Peyer's patch (tissue), 4 donors: ENCODE results near the gene ETFA. TPM values are rescaled to one million over a fixed set of nuclear protein-coding genes. Genes with fewer than 3 reads are reported as not detected.

Experiments
- DNase-seq, 3 donors: peaks; one replicate each; pipeline ENCODE4 v3.0.0-alpha.2; 2017 to 2019
- H3K27ac ChIP-seq, 4 donors: fragments of 200-600 bp; sonication (generic); one replicate each; pipeline ENCODE4 v1.5.1; 2016 to 2019
- H3K27me3 ChIP-seq, 2 donors: fragments of 200-600 bp; sonication (generic); one replicate each; pipeline ENCODE4 v1.5.1; 2019
- H3K36me3 ChIP-seq, 3 donors: fragments of 200-600 bp; sonication (generic); one replicate each; pipeline ENCODE4 v1.5.1; 2016 to 2019
- H3K4me1 ChIP-seq, 4 donors: fragments of 200-600 bp; sonication (generic); one replicate each; pipeline ENCODE4 v1.5.1; 2016 to 2019
- H3K4me3 ChIP-seq, 4 donors: fragments of 200-600 bp; sonication (generic); 1 replicate in 3 of 4; 2 replicates in 1 of 4; pipeline ENCODE4 v1.5.1; 2016 to 2019; ENCODE audit warnings: mild to moderate bottlenecking in 1 of 4
- H3K9me3 ChIP-seq, 4 donors: fragments of 200-600 bp; sonication (generic); one replicate each; pipeline ENCODE4 v1.5.1; 2016 to 2019; ENCODE audit warnings: mild to moderate bottlenecking in 1 of 4
- CTCF ChIP-seq, 6 experiments: fragments of 450-650 bp in 4 of 6; fragments of 200-600 bp in 2 of 6; sonication (generic) in 1 of 6; IDR thresholded peaks; one replicate each; pipeline ENCODE4 v1.5.1; 2017 to 2019; ENCODE audit warnings: antibody characterized with exemption in 6 of 6, mild to moderate bottlenecking in 3 of 6, moderate library complexity in 1 of 6
- POLR2A ChIP-seq, 2 donors: fragments of 450-650 bp; IDR thresholded peaks; one replicate each; pipeline ENCODE4 v1.5.1; 2017; ENCODE audit warnings: antibody characterized with exemption in 2 of 2, mild to moderate bottlenecking in 2 of 2, moderate library complexity in 2 of 2
- total RNA-seq, 4 donors: library from RNA; depleted of rRNA; stranded (reverse); fragments of >200 nt; gene quantifications; one replicate each; pipeline ENCODE4 v1.1.0, GENCODE V29; 2016

ETFA gene
- total RNA-seq, 4 donors from 2014 or later: 110 to 175 (median 163) TPM

- peaks cover 0 to 5% (median 0%) of the 10 kb centered on the region in 3 donors for H3K36me3 ChIP-seq
- H3K4me1 ChIP-seq: peaks cover 0 to 21% (median 0%) of the 10 kb centered on the region in 4 donors
- H3K9me3 ChIP-seq: no peaks in the 10 kb centered on the region
- no peaks in the 10 kb centered on the region for H3K27me3 ChIP-seq
- no peak overlapping the region for H3K4me3 ChIP-seq
- DNase-seq: peak in 1 of 3 donors; percentile 25
- TF ChIP-seq POLR2A (IDR thresholded peaks at IDR 0.05) (no peak), CTCF (IDR thresholded peaks at IDR 0.05) (no peak)
- no peak overlapping the region for H3K27ac ChIP-seq
These were observed 111.9 kb downstream of the ETFA start for GRCh38 chr15:76199106-76200082.

GRCh38 chr15:76198456-76199105 is 112.7 kb downstream of the ETFA start:
- no peak overlapping the region for H3K27ac ChIP-seq
- H3K9me3 ChIP-seq: no peaks in the 10 kb centered on the region
- peaks cover 0 to 21% (median 0%) of the 10 kb centered on the region in 4 donors for H3K4me1 ChIP-seq
- H3K4me3 ChIP-seq: no peak overlapping the region
- no peak for DNase-seq
- TF ChIP-seq POLR2A (IDR thresholded peaks at IDR 0.05) (no peak), CTCF (IDR thresholded peaks at IDR 0.05) (no peak)
- peaks cover 0 to 1% (median 0%) of the 10 kb centered on the region in 3 donors for H3K36me3 ChIP-seq
- H3K27me3 ChIP-seq: no peaks in the 10 kb centered on the region

- Histone ChIP-seq H3K27me3 (no peaks in the 10 kb centered on the region), H3K4me1 (peaks cover 0 to 21% (median 0%) of the 10 kb centered on the region in 4 donors), H3K36me3 (no peaks in the 10 kb centered on the region), H3K4me3 (no peak overlapping the region), H3K9me3 (no peaks in the 10 kb centered on the region), H3K27ac (no peak overlapping the region)
- no peak for TF ChIP-seq CTCF (IDR thresholded peaks at IDR 0.05)
- TF ChIP-seq POLR2A (IDR thresholded peaks at IDR 0.05): no peak
- DNase-seq: no peak
These were observed 113.4 kb downstream of the ETFA start for GRCh38 chr15:76197703-76198455.

GRCh38 chr15:76196269-76197231 is 114.7 kb downstream of the ETFA start:
- peak; percentile 28 to 74 (median 67) for DNase-seq
- peaks cover 0 to 25% (median under 1%) of the 10 kb centered on the region in 4 donors for H3K4me1 ChIP-seq
- H3K4me3 ChIP-seq: no peak overlapping the region
- no peaks in the 10 kb centered on the region for H3K9me3 ChIP-seq
- H3K27me3 ChIP-seq: peaks cover 0 to 5% of the 10 kb centered on the region in 2 donors
- no peaks in the 10 kb centered on the region for H3K36me3 ChIP-seq
- peak overlapping the region in 1 of 4 donors; percentile 45 for H3K27ac ChIP-seq
- TF ChIP-seq POLR2A (IDR thresholded peaks at IDR 0.05) (no peak), CTCF (IDR thresholded peaks at IDR 0.05) (no peak)
